NK-92 (cell line): ENCODE measurements around the gene NGRN.

ENCODE experiments used
- DNase-seq: peaks from one replicate; lab custom pipeline; 2025; ENCODE audit not compliant: unreplicated experiment; lab: John Stamatoyannopoulos, UW

NGRN gene

GRCh38 chr15:90265271-90266060 lies at the start of gene NGRN:
Gene NGRN, plus strand, starts transcription at chr15:90265672. Its CDS starts 41 bp downstream, at chr15:90265713.
- peak; percentile 70 for DNase-seq

- no peak for DNase-seq
These were observed 47.6 kb upstream of the NGRN start for GRCh38 chr15:90217671-90218394.

- DNase-seq = no peak
These were observed 45.9 kb upstream of the NGRN start for GRCh38 chr15:90219421-90220141.

GRCh38 chr15:90221246-90221900 lies 44.1 kb upstream of the NGRN start:
- no peak for DNase-seq

- DNase-seq = no peak
These were observed 42.9 kb upstream of the NGRN start for GRCh38 chr15:90222547-90222946.

- DNase-seq = no peak
These were observed 41.9 kb upstream of the NGRN start for GRCh38 chr15:90223441-90224165.

- no peak for DNase-seq
These were observed 40.4 kb upstream of the NGRN start for GRCh38 chr15:90225047-90225446.

GRCh38 chr15:90225504-90226234 lies 39.8 kb upstream of the NGRN start:
- no peak for DNase-seq

- no peak for DNase-seq
These were observed 38.1 kb upstream of the NGRN start for GRCh38 chr15:90227336-90227735.

- DNase-seq = no peak
These were observed 37.4 kb upstream of the NGRN start for GRCh38 chr15:90227816-90228772.

- DNase-seq = no peak
These were observed 36.5 kb upstream of the NGRN start for GRCh38 chr15:90228960-90229359.

GRCh38 chr15:90230071-90230494 lies 35.4 kb upstream of the NGRN start:
- DNase-seq = no peak

- no peak for DNase-seq
These were observed 34.9 kb upstream of the NGRN start for GRCh38 chr15:90230610-90231009.

GRCh38 chr15:90231028-90232017 lies 34.1 kb upstream of the NGRN start:
- DNase-seq = no peak

GRCh38 chr15:90232196-90232595 lies 33.3 kb upstream of the NGRN start:
- DNase-seq = no peak

- DNase-seq = no peak
These were observed 32.5 kb upstream of the NGRN start for GRCh38 chr15:90232941-90233386.

GRCh38 chr15:90233387-90234095 lies 31.9 kb upstream of the NGRN start, which contains the start of gene CIB1:
Gene CIB1, minus strand, starts transcription at chr15:90233941. Its CDS starts 56 bp downstream, at chr15:90233885.
- peak; percentile 78 for DNase-seq
